WTC11 (cell line): ENCODE results near the gene RIMS4.

ENCODE experiments used
- ATF1 ChIP-seq: sonication (generic); formaldehyde crosslinking; IDR thresholded peaks from 2 replicates; pipeline ENCODE4 v1.8.1; 2023; ENCODE audit warnings: mild to moderate bottlenecking, moderate library complexity, missing genetic modification reagents
- CREM ChIP-seq: sonication (generic); formaldehyde crosslinking; IDR thresholded peaks from 2 replicates; pipeline ENCODE4 v1.8.1; 2022; ENCODE audit warnings: mild to moderate bottlenecking, missing genetic modification reagents, moderate library complexity
- FOXJ3 ChIP-seq: sonication (generic); formaldehyde crosslinking; IDR thresholded peaks from 2 replicates; pipeline ENCODE4 v1.9.0; 2021; ENCODE audit warnings: missing genetic modification reagents, mild to moderate bottlenecking, borderline replicate concordance
- HMGA2 ChIP-seq: fragments of 250-450 bp; sonication (Bioruptor Pico); IDR thresholded peaks from 2 replicates; pipeline ENCODE4 v1.4.0; 2021; ENCODE audit warnings: mild to moderate bottlenecking, moderate library complexity
- MAX ChIP-seq: sonication (generic); formaldehyde crosslinking; IDR thresholded peaks from 2 replicates; pipeline ENCODE4 v1.8.0; 2022; ENCODE audit warnings: mild to moderate bottlenecking, missing genetic modification reagents
- NR2C2 ChIP-seq: sonication (generic); formaldehyde crosslinking; IDR thresholded peaks from 2 replicates; pipeline ENCODE4 v1.8.0; 2022; ENCODE audit warnings: mild to moderate bottlenecking, missing genetic modification reagents
- OVOL2 ChIP-seq: fragments of 250-450 bp; sonication (Bioruptor Pico); IDR thresholded peaks from 2 replicates; pipeline ENCODE4 v1.9.0; 2021; ENCODE audit warnings: mild to moderate bottlenecking, borderline replicate concordance
- SMAD3 ChIP-seq: sonication (generic); formaldehyde crosslinking; IDR thresholded peaks from 2 replicates; pipeline ENCODE4 v1.8.0; 2022; ENCODE audit warnings: missing genetic modification reagents, mild to moderate bottlenecking, borderline replicate concordance
- TCF7 ChIP-seq: sonication (generic); formaldehyde crosslinking; IDR thresholded peaks from 2 replicates; pipeline ENCODE4 v1.8.0; 2022; ENCODE audit warnings: mild to moderate bottlenecking, low read depth, missing genetic modification reagents, moderate library complexity
- ZNF138 ChIP-seq: sonication (generic); formaldehyde crosslinking; conservative IDR thresholded peaks from 2 replicates; pipeline ENCODE4 v1.8.1; 2022; ENCODE audit warnings: mild to moderate bottlenecking, moderate library complexity, missing genetic modification reagents
- ZNF317 ChIP-seq: sonication (generic); formaldehyde crosslinking; IDR thresholded peaks from 2 replicates; pipeline ENCODE4 v1.8.1; 2023; ENCODE audit warnings: low read depth, mild to moderate bottlenecking, moderate library complexity, missing genetic modification reagents, borderline replicate concordance
- TF ChIP-seq, protein P1 (sequence below): fragments of 200-600 bp; IDR thresholded peaks from 2 replicates; pipeline ENCODE4 v1.8.0; 2022; ENCODE audit warnings: antibody characterized with exemption
- TF ChIP-seq, protein P2 (sequence below): sonication (generic); formaldehyde crosslinking; IDR thresholded peaks from 2 replicates; pipeline ENCODE4 v1.8.0; 2022; ENCODE audit warnings: mild to moderate bottlenecking, missing genetic modification reagents
- TF ChIP-seq, protein P3 (sequence below): sonication (generic); formaldehyde crosslinking; IDR thresholded peaks from 2 replicates; pipeline ENCODE4 v1.8.1; 2023; ENCODE audit warnings: mild to moderate bottlenecking, missing genetic modification reagents, moderate library complexity

GRCh38 chr20:44703956-44704488, 106.3 kb downstream of the RIMS4 start:
- no peak for TF ChIP-seq NR2C2
- TF ChIP-seq ZNF317 (CRISPR knock-in tag) = no peak
- TF ChIP-seq, protein P1, sequence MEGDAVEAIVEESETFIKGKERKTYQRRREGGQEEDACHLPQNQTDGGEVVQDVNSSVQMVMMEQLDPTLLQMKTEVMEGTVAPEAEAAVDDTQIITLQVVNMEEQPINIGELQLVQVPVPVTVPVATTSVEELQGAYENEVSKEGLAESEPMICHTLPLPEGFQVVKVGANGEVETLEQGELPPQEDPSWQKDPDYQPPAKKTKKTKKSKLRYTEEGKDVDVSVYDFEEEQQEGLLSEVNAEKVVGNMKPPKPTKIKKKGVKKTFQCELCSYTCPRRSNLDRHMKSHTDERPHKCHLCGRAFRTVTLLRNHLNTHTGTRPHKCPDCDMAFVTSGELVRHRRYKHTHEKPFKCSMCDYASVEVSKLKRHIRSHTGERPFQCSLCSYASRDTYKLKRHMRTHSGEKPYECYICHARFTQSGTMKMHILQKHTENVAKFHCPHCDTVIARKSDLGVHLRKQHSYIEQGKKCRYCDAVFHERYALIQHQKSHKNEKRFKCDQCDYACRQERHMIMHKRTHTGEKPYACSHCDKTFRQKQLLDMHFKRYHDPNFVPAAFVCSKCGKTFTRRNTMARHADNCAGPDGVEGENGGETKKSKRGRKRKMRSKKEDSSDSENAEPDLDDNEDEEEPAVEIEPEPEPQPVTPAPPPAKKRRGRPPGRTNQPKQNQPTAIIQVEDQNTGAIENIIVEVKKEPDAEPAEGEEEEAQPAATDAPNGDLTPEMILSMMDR = no peak
- no peak for TF ChIP-seq TCF7
- TF ChIP-seq, protein P2, sequence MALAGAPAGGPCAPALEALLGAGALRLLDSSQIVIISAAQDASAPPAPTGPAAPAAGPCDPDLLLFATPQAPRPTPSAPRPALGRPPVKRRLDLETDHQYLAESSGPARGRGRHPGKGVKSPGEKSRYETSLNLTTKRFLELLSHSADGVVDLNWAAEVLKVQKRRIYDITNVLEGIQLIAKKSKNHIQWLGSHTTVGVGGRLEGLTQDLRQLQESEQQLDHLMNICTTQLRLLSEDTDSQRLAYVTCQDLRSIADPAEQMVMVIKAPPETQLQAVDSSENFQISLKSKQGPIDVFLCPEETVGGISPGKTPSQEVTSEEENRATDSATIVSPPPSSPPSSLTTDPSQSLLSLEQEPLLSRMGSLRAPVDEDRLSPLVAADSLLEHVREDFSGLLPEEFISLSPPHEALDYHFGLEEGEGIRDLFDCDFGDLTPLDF (CRISPR knock-in tag) = no peak
- TF ChIP-seq MAX (CRISPR knock-in tag) = no peak
- TF ChIP-seq CREM = no peak
- no peak for TF ChIP-seq OVOL2
- no peak for TF ChIP-seq FOXJ3
- TF ChIP-seq ATF1 (CRISPR knock-in tag) = no peak
- no peak for TF ChIP-seq HMGA2
- TF ChIP-seq, protein P3, sequence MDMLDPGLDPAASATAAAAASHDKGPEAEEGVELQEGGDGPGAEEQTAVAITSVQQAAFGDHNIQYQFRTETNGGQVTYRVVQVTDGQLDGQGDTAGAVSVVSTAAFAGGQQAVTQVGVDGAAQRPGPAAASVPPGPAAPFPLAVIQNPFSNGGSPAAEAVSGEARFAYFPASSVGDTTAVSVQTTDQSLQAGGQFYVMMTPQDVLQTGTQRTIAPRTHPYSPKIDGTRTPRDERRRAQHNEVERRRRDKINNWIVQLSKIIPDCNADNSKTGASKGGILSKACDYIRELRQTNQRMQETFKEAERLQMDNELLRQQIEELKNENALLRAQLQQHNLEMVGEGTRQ (CRISPR knock-in tag) = no peak
- TF ChIP-seq ZNF138 (CRISPR knock-in tag) = no peak
- TF ChIP-seq SMAD3 (CRISPR knock-in tag) = no peak
